Testis (tissue), 2 donors: ENCODE measurements around the gene ASIC1.

Source experiments
- POLR2A ChIP-seq: fragments of 450-650 bp; IDR thresholded peaks from one replicate; pipeline ENCODE4 v1.6.1; 2017; ENCODE audit warnings: antibody characterized with exemption, mild to moderate bottlenecking, moderate library complexity
- TF ChIP-seq, protein P1 (sequence below), 3 experiments: fragments of 450-650 bp in 2 of 3; fragments of 200-600 bp in 1 of 3; sonication (generic) in 1 of 3; IDR thresholded peaks; one replicate each; pipeline ENCODE4 v1.5.1; 2016 to 2019; ENCODE audit warnings: antibody characterized with exemption in 3 of 3, mild to moderate bottlenecking in 2 of 3, moderate library complexity in 1 of 3

GRCh38 chr12:50049254-50050118 is 7.9 kb upstream of the ASIC1 start:
- TF ChIP-seq, protein P1, sequence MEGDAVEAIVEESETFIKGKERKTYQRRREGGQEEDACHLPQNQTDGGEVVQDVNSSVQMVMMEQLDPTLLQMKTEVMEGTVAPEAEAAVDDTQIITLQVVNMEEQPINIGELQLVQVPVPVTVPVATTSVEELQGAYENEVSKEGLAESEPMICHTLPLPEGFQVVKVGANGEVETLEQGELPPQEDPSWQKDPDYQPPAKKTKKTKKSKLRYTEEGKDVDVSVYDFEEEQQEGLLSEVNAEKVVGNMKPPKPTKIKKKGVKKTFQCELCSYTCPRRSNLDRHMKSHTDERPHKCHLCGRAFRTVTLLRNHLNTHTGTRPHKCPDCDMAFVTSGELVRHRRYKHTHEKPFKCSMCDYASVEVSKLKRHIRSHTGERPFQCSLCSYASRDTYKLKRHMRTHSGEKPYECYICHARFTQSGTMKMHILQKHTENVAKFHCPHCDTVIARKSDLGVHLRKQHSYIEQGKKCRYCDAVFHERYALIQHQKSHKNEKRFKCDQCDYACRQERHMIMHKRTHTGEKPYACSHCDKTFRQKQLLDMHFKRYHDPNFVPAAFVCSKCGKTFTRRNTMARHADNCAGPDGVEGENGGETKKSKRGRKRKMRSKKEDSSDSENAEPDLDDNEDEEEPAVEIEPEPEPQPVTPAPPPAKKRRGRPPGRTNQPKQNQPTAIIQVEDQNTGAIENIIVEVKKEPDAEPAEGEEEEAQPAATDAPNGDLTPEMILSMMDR (IDR thresholded peaks at IDR 0.05) = no peak
- no peak for TF ChIP-seq POLR2A
